GM13976 (cell line): ENCODE data around the gene PARP12.
"Not testable (repeated sequence)": the region's sequence is repeated elsewhere in the genome, so short reads cannot be mapped to it uniquely, and the experiment has no call there.

ENCODE experiments used
- DNase-seq: peaks from one replicate; pipeline ENCODE4 v3.0.0; 2012; ENCODE audit warnings: low spot score
- CTCF ChIP-seq: IDR thresholded peaks from 2 replicates; pipeline ENCODE4 v1.5.1; 2012; ENCODE audit warnings: borderline replicate concordance, mild to moderate bottlenecking; ENCODE audit not compliant: insufficient read depth; ENCODE audit errors: extremely low read depth, missing control alignments, control extremely low read depth
- in situ Hi-C: fragments of 300-500 bp; cut with MboI; formaldehyde crosslinking; loops from one replicate; pipeline ENCODE4 v1.12.0; 2022; ENCODE audit warnings: low sequenced_read_pairs, mixed read lengths, inconsistent platforms; ENCODE audit not compliant: unreplicated experiment

Gene PARP12

GRCh38 chr7:140062528-140063299 is at the start of gene PARP12:
Gene PARP12 (minus strand): TSS chr7:140062951. CDS start chr7:140062847, 104 bp downstream.
- TF ChIP-seq CTCF, result no peak
- DNase-seq, result peak; percentile 92
- in situ Hi-C loops, result no loop called here

GRCh38 chr7:140108777-140109176 is 46.0 kb upstream of the PARP12 start:
- in situ Hi-C loops, DNase-seq: not testable (repeated sequence)

GRCh38 chr7:140096459-140096858 is 33.7 kb upstream of the PARP12 start:
- no peak for TF ChIP-seq CTCF
- DNase-seq, result no peak
- in situ Hi-C loops, result no loop called here

GRCh38 chr7:140093375-140093774 is 30.6 kb upstream of the PARP12 start:
- TF ChIP-seq CTCF, result no peak
- in situ Hi-C loops, result no loop called here

GRCh38 chr7:140085447-140085846 is 22.7 kb upstream of the PARP12 start:
- TF ChIP-seq CTCF, result no peak
- in situ Hi-C loops, result no loop called here
- DNase-seq, result no peak

More at GRCh38 chr7:140093375-140093774, 30.6 kb upstream of the PARP12 start:
- DNase-seq, result no peak

- TF ChIP-seq CTCF, result no peak
- DNase-seq, result peak; percentile 65
- in situ Hi-C loops, result no loop called here
These were observed 22.2 kb upstream of the PARP12 start for GRCh38 chr7:140084972-140085371.

- no peak for DNase-seq
- in situ Hi-C loops, result no loop called here
- TF ChIP-seq CTCF, result no peak
These were observed 21.4 kb upstream of the PARP12 start for GRCh38 chr7:140084142-140084655.
